ENCODE measurements around the gene TNP2.

DNA sequence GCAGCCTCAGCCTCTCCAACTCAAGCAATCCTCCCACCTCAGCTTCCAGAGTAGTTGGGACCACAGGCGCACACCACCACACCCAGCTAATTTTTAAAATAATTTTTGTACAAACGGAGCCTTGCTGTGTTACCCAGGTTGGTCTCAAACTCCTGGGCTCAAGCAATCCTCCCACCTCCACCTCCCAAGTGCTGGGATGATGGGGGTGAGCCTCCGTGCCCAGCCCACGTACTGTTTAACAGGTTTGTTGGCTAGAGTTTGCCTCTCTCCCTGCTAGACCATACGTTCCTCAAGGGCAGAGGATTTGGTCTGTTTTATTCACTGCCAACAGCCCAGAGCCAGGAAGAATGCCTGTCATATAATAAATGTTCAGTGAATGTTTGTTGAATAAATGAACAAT is 39.7 kb downstream of the TNP2 start:
- TF ChIP-seq TAF1 (IDR thresholded peaks at IDR 0.05; ENCODE audit: low read depth, low read length) (no peak), POLR2AphosphoS5 (IDR thresholded peaks at IDR 0.05; ENCODE audit: low read depth, low read length) (no peak)
